SK-MEL-5 (cell line): ENCODE measurements around the gene TYW3. TPM values are rescaled to one million over a fixed set of nuclear protein-coding genes. Genes with fewer than 3 reads are reported as not detected.

Source experiments
- DNase-seq: peaks from one replicate; pipeline ENCODE4 v3.0.0-alpha.2; 2016; ENCODE audit warnings: low read depth, low spot score
- in situ Hi-C: cut with HindIII; loops from 2 replicates; pipeline ENCODE4 v1.10.0; 2016; ENCODE audit warnings: low sequenced_read_pairs, high pct_unique_total_duplicates, low pct_unique_long_range_greater_than_20kb
- total RNA-seq: library from RNA; depleted of rRNA; stranded (reverse); fragments of >200 nt; shearing (Covaris generic); gene quantifications from 2 replicates; pipeline ENCODE4 v1.2.3, GENCODE V29; 2014; rRNA removed

TYW3 gene
- total RNA-seq, 1 experiment from 2014 or later: 30.5 TPM

DNA sequence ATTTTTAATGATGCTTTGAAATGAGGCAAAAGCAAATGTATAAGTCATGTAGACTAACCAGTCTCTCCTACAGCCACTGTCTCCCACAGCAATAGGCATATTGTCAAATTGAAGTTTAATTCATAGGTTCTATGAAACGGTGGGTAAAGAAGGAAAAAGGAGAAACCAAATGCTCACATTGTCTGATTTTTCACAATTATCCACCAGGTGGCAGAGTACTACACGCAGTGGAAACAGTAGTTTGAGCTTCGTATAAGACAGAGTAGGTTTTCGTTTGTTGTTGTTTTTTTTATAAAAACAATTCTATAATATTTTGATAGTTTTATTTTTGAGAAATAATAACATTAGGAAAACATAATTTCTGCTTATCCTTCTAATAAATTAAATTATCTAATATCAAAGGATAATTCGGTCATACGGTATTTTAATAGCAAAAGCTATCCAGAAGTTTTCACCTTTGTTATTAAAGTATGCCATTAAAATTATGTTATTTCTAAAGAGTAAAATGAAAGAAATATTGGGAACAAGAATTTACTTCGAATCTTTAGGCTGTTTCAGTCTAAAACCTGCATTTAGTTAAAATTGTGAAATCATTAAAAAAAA is 39.1 kb downstream of the TYW3 start:
- in situ Hi-C loops: no loop called here
- peak; percentile 72 for DNase-seq

DNA sequence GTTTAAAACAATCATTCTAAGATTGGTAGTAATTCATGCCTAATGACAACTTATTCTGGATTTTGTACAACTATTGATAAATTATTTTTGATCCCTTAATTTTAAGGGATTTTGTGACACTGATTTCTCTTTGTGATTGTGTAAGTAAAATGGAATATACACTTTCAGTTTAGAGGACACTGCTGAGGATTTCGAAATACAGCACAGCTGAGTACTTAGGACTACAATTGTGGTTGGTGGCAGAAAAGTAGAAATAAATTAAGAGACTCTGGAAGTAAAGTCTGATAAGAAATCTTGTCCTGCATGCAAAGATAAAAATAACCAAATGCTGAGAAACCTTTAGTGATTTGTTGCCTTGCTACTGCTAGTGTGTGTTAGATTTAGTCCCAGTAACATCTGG is 40.0 kb downstream of the TYW3 start:
- in situ Hi-C loops: no loop called here
- no peak for DNase-seq

DNA sequence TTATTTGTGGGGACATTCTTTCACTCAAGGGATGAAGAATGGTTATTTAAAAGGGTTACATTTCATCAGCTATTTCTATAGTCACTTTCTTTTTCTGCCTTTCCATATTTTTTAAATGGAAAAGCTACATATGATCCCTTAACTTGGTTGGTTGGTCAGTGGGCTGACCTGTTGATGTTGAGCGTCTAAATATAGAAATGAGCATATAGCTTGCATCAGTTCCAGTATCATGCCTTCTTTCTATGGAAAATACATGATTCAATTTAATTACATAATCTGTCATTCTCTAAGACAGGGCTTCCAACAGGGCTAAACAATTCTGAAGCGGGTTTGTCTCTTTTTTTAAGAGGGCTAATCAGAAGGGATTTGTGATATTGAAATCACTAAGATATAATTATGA is 40.6 kb downstream of the TYW3 start:
- in situ Hi-C loops: no loop called here
- no peak for DNase-seq

DNA sequence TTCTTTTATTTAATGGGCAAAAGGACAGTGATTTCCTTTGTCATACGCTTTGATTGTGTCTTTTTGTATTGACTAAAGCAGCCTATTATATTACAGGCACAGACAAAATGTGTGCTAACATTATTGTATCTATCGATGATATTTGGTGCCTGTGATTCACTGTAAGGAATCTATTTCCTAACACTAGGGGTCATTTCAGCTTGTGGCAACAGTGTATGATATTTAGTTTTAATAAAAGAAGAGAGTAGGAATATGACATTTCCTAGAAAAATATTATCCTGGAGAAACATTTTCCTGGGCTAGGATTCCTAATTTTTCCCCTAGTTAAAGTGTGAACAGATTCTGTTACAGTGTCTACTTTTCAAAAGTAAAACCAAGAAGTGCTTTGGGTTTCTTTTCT is 42.8 kb downstream of the TYW3 start:
- in situ Hi-C loops: no loop called here
- no peak for DNase-seq

DNA sequence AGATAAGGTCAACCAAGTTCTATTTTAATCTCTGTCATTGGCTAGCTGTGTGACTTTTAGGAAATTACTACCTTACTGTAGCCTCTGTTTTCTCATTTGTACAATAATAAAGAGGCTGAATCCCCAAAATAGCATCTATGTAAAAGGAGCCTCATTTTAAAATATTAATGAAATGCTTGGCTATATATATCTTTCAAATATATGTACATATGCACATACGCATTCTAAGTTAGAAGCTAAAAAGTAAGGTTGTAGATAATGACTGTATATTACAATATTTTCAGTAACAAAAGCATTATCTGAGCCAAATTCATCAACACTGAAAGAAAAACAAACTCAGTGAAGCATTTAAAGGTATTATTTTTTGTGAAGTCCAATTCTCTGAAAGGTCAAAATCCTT is 44.6 kb downstream of the TYW3 start:
- DNase-seq: no peak
- in situ Hi-C loops: no loop called here

DNA sequence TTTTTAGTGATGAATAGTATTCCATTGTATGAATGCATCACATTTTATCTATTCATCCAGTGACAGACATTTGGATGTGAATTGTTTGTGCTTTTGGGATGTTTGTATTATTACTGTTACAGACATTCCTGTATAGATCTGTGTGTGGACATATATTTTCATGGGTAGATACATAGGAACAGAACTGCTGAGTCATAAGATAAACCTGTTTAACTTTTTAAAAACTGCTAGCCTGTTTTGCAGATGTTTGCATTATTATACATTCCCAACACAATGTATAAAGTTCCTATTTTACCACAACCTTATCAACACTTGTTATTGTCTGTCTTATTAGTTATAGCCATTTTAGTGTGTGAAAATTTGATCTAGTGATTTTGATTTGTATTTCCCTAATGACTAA is 46.8 kb downstream of the TYW3 start:
- in situ Hi-C loops: no loop called here
- no peak for DNase-seq

DNA sequence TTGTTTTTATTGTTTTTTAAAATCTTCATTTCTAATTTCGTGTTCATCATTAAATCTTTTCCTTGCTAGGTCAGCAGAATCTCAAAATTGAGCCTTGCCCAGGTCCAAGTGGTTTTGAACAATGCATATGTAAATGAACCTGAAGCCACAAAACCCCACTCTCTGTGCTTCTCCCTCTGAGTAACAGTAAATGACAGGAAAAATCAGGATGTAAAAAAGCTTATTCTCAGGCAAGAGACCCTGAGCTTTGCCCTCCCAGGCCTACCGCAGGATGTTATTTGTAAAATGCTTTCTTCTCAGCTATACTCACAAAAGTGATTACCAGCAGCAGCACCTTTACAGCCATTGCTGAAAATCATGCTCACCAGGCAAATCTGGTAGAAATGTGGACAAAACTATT is 47.6 kb downstream of the TYW3 start:
- DNase-seq: no peak
- in situ Hi-C loops: no loop called here

DNA sequence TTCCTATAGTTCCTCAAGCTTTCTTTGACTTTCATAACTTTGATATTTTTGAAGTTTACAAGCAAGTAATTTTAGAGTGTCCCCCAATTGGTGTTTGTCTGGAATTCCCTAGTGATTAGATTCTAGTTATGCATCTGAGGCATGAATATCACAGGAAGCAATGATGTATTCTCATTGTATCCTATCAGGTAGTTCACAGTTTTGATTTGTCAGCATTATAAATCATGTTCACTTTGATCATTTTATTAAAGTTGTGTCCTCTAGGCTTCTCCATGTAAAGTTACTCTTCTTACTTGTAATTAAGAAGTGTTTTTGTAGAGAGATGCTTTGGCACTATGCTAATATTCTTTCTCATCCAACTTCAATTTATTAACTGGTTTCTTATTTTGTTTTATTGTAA is 53.0 kb downstream of the TYW3 start:
- in situ Hi-C loops: no loop called here
- DNase-seq: no peak

DNA sequence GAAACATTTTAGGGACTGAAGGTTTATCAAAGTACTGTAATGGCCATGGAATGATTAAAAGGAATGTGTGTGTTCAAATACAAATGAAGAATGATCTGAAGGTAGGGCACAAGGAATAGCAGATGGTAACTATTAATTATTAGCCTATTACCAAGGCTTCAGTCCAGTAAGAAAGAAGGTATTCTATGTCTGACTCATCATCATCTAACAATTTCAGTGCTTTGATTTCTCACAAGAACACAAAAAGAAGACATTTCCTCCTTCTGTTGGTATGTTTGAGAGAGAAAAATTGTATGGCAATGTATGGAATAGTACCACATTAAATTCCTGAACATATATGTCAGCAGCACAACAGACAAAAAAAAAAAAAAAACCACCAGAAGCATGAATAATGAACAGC is 57.5 kb downstream of the TYW3 start:
- no peak for DNase-seq
- in situ Hi-C loops: no loop called here

DNA sequence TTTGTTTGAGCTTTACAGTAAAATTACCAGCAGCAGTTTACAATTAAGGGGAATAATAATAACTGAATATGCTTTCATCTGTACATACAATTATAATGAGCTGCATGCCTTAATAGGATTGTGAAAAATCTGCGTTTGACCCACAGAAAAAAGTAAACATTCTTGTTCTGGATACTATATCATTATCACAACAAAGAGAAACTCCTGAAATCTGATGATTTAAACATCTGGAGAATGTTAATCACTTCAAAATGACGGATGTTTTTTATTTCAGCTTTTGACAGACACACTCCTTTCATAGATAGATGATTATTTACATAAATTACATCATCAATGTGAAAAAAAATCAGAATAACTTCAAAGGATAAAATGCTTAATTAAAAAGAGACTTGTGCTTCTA is 58.5 kb downstream of the TYW3 start:
- in situ Hi-C loops: no loop called here
- DNase-seq: no peak

DNA sequence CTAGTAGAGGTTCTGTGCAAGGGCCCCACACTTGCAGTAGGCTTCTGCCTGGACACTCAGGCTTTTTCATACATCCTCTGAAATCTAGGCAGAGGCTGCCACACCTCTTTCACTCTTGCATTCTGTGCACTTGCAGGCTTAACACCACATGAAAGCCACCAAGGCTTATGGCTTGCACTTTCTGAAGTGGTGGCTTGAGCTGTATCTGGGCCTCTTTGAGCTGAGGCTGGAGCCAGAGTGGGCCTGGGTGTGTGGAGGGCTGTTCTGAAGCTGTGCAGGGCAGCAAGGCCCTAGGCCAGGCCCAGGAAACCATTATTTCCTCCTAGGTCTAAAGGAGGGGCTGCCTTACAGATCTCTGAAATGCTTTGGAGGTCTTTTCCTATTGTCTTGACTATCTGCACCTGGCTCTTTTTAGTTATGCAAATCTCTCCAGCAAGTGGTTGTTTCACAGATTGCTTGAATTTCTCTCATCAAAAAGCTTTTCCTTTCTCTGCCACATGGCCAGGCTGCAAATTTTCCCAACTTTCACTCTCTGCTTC is 66.2 kb downstream of the TYW3 start:
- in situ Hi-C loops: no loop called here
- DNase-seq: no peak

DNA sequence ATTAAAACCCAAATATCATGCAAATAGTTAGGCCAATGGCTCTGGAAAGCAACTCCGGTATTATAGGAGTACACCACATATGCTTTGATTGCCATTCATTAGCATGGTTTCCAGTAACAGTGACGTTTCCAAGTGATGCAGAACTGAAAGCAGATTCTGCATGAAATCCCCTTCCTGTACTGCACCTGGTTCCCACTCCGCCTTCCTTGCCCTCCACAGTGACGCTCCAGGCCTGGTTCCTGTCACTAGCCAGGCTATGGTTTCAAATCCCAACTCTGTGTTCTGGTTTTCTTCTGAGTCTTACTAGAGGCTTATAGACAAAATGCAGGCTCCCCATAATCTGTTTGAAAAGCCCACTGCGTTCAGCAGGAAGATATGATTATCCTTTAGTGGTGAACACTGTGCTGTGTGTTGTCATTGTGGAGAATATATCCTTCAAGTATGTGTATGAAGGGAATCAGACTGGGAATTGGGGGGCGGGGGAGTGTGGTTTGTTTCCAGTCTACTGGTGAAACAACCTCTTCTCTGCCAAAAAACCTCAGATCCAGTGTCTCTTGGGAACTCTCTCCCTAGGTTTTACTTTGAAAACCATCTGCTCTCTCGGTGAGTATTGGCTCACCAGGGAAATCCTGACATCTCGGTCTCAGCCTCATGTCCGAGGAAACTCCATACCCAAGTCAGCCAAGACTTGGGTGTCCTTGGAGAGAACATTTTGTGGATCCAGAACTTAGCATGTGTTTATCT is 78.7 kb downstream of the TYW3 start:
- in situ Hi-C loops: no loop called here
- no peak for DNase-seq

DNA sequence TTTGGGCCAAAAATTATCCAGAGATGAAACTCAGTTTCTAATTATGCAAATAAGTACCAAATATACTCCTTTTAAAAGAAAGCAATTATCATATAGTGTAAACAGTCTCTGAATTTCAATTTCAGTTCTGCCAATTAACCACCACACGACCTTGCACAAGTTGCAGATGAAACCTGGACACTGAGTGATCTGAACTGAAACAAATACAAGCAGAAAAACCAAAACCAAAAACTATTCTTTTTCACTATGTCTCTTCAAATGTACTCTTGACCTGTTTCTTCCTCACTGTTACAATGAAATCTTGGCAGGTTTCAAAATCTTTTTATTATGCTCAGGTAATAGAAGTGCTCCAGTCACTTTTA is 79.2 kb downstream of the TYW3 start:
- in situ Hi-C loops: no loop called here
- no peak for DNase-seq

Other genes with a start within 250 kb of the TYW3 start
- not detected in 2 replicates for gene LRRC53, start 220.5 kb upstream of the TYW3 start, total RNA-seq
- gene ERICH3, start 59.4 kb upstream of the TYW3 start, total RNA-seq: not detected in 2 replicates
- 27.7 and 28.3 TPM in 2 replicates for gene CRYZ, start 102 bp upstream of the TYW3 start, total RNA-seq